ENCODE data around the gene TOGARAM1.

TOGARAM1 gene

GRCh38 chr14:45094275-45094674, 132.3 kb downstream of the TOGARAM1 start:
- no peak for DNase-seq (ENCODE audit: low read depth, low spot score)

GRCh38 chr14:45095143-45095542, 133.2 kb downstream of the TOGARAM1 start:
- no peak for DNase-seq (ENCODE audit: low read depth, low spot score)

- no peak for DNase-seq (ENCODE audit: low read depth, low spot score)
Observed at GRCh38 chr14:45096218-45096617, 134.2 kb downstream of the TOGARAM1 start.

- no peak for DNase-seq (ENCODE audit: low read depth, low spot score)
Observed at GRCh38 chr14:45103806-45104205, 141.8 kb downstream of the TOGARAM1 start.

- DNase-seq (ENCODE audit: low read depth, low spot score): no peak
Observed at GRCh38 chr14:45104561-45104960, 142.6 kb downstream of the TOGARAM1 start.

GRCh38 chr14:45112896-45113781, 151.1 kb downstream of the TOGARAM1 start:
- no peak for DNase-seq (ENCODE audit: low read depth, low spot score)

DNA sequence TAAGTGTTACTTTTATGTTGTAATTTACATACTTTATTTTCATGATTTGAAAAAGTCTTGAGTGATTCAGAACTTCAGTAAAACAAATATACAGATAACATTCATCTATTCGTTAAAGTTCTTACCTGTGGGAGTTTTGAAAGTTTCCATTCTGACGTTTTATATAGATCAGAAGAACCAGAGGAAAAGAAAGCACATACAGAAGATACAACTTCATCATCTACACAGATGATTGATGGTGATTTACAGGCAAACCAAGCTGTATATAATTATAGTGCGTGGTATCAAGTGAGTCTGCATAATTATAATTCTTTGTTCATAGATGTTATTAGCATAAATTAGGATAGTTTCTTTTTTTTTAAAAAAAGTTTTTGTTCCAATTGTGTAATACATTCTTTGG, 152.3 kb downstream of the TOGARAM1 start:
- DNase-seq (ENCODE audit: low read depth, low spot score): no peak

- no peak for DNase-seq (ENCODE audit: low read depth, low spot score)
Observed at GRCh38 chr14:45118594-45118993, 156.6 kb downstream of the TOGARAM1 start.

- no peak for DNase-seq (ENCODE audit: low read depth, low spot score)
Observed at GRCh38 chr14:45120096-45120495, 158.1 kb downstream of the TOGARAM1 start.

GRCh38 chr14:45123271-45123670, 161.3 kb downstream of the TOGARAM1 start:
- no peak for DNase-seq (ENCODE audit: low read depth, low spot score)
